ENCODE data around the gene BSPRY. TPM values are rescaled to one million over a fixed set of nuclear protein-coding genes. Genes with fewer than 3 reads are reported as not detected.

Gene BSPRY
- total and polyA plus RNA-seq, 2 experiments from 2014 or later = 4.8 to 6.6 TPM

- TF ChIP-seq, protein P1, sequence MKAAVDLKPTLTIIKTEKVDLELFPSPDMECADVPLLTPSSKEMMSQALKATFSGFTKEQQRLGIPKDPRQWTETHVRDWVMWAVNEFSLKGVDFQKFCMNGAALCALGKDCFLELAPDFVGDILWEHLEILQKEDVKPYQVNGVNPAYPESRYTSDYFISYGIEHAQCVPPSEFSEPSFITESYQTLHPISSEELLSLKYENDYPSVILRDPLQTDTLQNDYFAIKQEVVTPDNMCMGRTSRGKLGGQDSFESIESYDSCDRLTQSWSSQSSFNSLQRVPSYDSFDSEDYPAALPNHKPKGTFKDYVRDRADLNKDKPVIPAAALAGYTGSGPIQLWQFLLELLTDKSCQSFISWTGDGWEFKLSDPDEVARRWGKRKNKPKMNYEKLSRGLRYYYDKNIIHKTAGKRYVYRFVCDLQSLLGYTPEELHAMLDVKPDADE (IDR thresholded peaks at IDR 0.05) = no peak
- no peak for TF ChIP-seq EZH2 (IDR thresholded peaks at IDR 0.05; ENCODE audit: low read depth, unreplicated experiment)
- no peak for TF ChIP-seq JUNB (IDR thresholded peaks at IDR 0.05; ENCODE audit: unreplicated experiment)
- no peak for TF ChIP-seq CREB1 (CRISPR knock-in tag; IDR thresholded peaks at IDR 0.05; ENCODE audit: low read depth)
- TF ChIP-seq REST (IDR thresholded peaks at IDR 0.05; ENCODE audit: unreplicated experiment) = no peak
Observed at GRCh38 chr9:113345190-113345589, 4.2 kb upstream of the BSPRY start (continued).

DNA sequence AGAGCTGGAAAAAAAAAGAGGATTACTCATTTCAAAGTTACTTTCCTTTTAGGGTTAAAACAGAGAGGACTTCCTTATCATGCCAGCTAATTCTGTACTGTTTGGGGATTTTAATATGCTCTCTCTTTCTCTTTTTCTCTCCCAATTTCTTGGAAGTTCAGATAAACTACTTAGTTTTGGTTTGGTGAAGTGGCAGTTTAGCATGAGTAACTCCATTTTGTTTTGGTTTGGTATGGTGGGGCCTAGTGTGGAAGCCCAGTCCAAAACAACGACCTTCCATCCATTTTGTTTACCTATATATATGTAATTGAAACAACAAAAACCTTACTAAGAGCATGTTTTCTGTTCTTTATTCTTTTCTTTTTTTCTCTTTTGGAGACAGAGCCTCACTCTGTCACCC, 3.7 kb upstream of the BSPRY start:
- no peaks in the 10 kb centered on the region for H3F3A ChIP-seq (replicated peaks; ENCODE audit: low read depth)
- no peaks in the 10 kb centered on the region for H3K9me2 ChIP-seq (ENCODE audit: insufficient read depth)
- H3K4me1 Mint-ChIP-seq = peaks cover 9% of the 10 kb centered on the region
- H2AFZ ChIP-seq = no peak overlapping the region
- no peaks in the 10 kb centered on the region for H3K79me2 ChIP-seq (replicated peaks; ENCODE audit: insufficient read depth)
- DNase-seq (ENCODE audit: low spot score) = no peak
- H3K27ac Mint-ChIP-seq = no peak overlapping the region
- no peak overlapping the region for H3K4me2 ChIP-seq
- H3K27ac ChIP-seq (ENCODE audit: low read depth) = no peak overlapping the region
- no peaks in the 10 kb centered on the region for H3K36me3 Mint-ChIP-seq (ENCODE audit: low read depth)
- no peak overlapping the region for H3K4me3 ChIP-seq
- H3K36me3 ChIP-seq (ENCODE audit: insufficient read depth) = no peaks in the 10 kb centered on the region
- H3K27me3 Mint-ChIP-seq (ENCODE audit: insufficient read depth, low read depth, poor library complexity) = peaks cover 19% of the 10 kb centered on the region
- H3K27me3 ChIP-seq (ENCODE audit: insufficient read depth) = peaks cover 33% of the 10 kb centered on the region
- no peak overlapping the region for H3K4me3 Mint-ChIP-seq
- no peaks in the 10 kb centered on the region for H3K9me3 Mint-ChIP-seq
- no peak for ATAC-seq
- H4K20me1 ChIP-seq (replicated peaks; ENCODE audit: insufficient read depth) = no peaks in the 10 kb centered on the region
- H3K4me1 ChIP-seq (ENCODE audit: insufficient read depth) = peaks cover 7% of the 10 kb centered on the region; the same call in 1 of the 2 replicates
- TF ChIP-seq ZNF331 (CRISPR knock-in tag; IDR thresholded peaks at IDR 0.05; ENCODE audit: low read depth) = no peak
- TF ChIP-seq ZNF114 (CRISPR knock-in tag; IDR thresholded peaks at IDR 0.05) = no peak
- TF ChIP-seq, protein P1 (IDR thresholded peaks at IDR 0.05) = no peak
- TF ChIP-seq JUNB (IDR thresholded peaks at IDR 0.05; ENCODE audit: unreplicated experiment) = no peak
- TF ChIP-seq ZNF462 (CRISPR knock-in tag; IDR thresholded peaks at IDR 0.05) = no peak
- TF ChIP-seq REST (IDR thresholded peaks at IDR 0.05; ENCODE audit: unreplicated experiment) = no peak
- no peak for TF ChIP-seq NANOG (IDR thresholded peaks at IDR 0.05; ENCODE audit: borderline replicate concordance)
